ACHN (cell line): ENCODE results near the gene ASB14.
"Not testable (repeated sequence)": the region's sequence is repeated elsewhere in the genome, so short reads cannot be mapped to it uniquely, and the experiment has no call there.

ENCODE experiments used
- DNase-seq: peaks from one replicate; pipeline ENCODE4 v3.0.0-alpha.2; 2015
- in situ Hi-C: cut with HindIII; loops from 2 replicates; pipeline ENCODE4 v1.10.0; 2017; ENCODE audit warnings: low sequenced_read_pairs, low pct_ligation_motif_present, low pct_unique_long_range_greater_than_20kb

ASB14 gene

GRCh38 chr3:57292159-57292896 lies at the start of gene ASB14:
TSS of gene ASB14 (minus strand) at chr3:57292685. CDS start at chr3:57292033, 652 bp downstream.
- no peak for DNase-seq
- in situ Hi-C loops = no loop called here

GRCh38 chr3:57339071-57339642 lies 46.7 kb upstream of the ASB14 start:
- in situ Hi-C loops = not testable (repeated sequence)

GRCh38 chr3:57338272-57339070 lies 46.0 kb upstream of the ASB14 start:
- DNase-seq, in situ Hi-C loops: not testable (repeated sequence)

More at GRCh38 chr3:57339071-57339642, 46.7 kb upstream of the ASB14 start:
- DNase-seq = not testable (repeated sequence)

GRCh38 chr3:57335283-57335938 lies 42.9 kb upstream of the ASB14 start:
- in situ Hi-C loops = no loop called here
- no peak for DNase-seq

- in situ Hi-C loops = no loop called here
Measured at GRCh38 chr3:57331078-57331610, 38.7 kb upstream of the ASB14 start.

GRCh38 chr3:57326498-57326897 lies 34.0 kb upstream of the ASB14 start:
- DNase-seq, in situ Hi-C loops: not testable (repeated sequence)

More at GRCh38 chr3:57331078-57331610, 38.7 kb upstream of the ASB14 start:
- no peak for DNase-seq

- in situ Hi-C loops = no loop called here
- DNase-seq = no peak
Measured at GRCh38 chr3:57314204-57314603, 21.7 kb upstream of the ASB14 start.

GRCh38 chr3:57309769-57310360 lies 17.4 kb upstream of the ASB14 start:
- in situ Hi-C loops = no loop called here
- DNase-seq = no peak

- in situ Hi-C loops, DNase-seq: not testable (repeated sequence)
Measured at GRCh38 chr3:57303520-57303919, 11.0 kb upstream of the ASB14 start.

GRCh38 chr3:57298041-57298440 lies 5.6 kb upstream of the ASB14 start:
- peak; percentile 64 for DNase-seq
- in situ Hi-C loops = no loop called here

- DNase-seq = no peak
- in situ Hi-C loops = no loop called here
Measured at GRCh38 chr3:57292897-57293526, 527 bp upstream of the ASB14 start.

GRCh38 chr3:57288403-57288802 lies 4.1 kb downstream of the ASB14 start:
- in situ Hi-C loops = no loop called here
- DNase-seq = no peak

GRCh38 chr3:57287205-57287604 lies 5.3 kb downstream of the ASB14 start:
- DNase-seq = no peak
- in situ Hi-C loops = no loop called here

- in situ Hi-C loops = no loop called here
- DNase-seq = no peak
Measured at GRCh38 chr3:57283334-57283733, 9.2 kb downstream of the ASB14 start.

- DNase-seq = peak; percentile 25
- in situ Hi-C loops = no loop called here
Measured at GRCh38 chr3:57281715-57282114, 10.8 kb downstream of the ASB14 start.

GRCh38 chr3:57279685-57280084 lies 12.8 kb downstream of the ASB14 start:
- no peak for DNase-seq
- in situ Hi-C loops = no loop called here

GRCh38 chr3:57278237-57278636 lies 14.2 kb downstream of the ASB14 start:
- in situ Hi-C loops = no loop called here
- no peak for DNase-seq

- DNase-seq = no peak
- in situ Hi-C loops = no loop called here
Measured at GRCh38 chr3:57275393-57275792, 17.1 kb downstream of the ASB14 start.
